ENCODE data around the gene RALBP1.
"Not testable (repeated sequence)": the region's sequence is repeated elsewhere in the genome, so short reads cannot be mapped to it uniquely, and the experiment has no call there.

The RALBP1 gene

DNA sequence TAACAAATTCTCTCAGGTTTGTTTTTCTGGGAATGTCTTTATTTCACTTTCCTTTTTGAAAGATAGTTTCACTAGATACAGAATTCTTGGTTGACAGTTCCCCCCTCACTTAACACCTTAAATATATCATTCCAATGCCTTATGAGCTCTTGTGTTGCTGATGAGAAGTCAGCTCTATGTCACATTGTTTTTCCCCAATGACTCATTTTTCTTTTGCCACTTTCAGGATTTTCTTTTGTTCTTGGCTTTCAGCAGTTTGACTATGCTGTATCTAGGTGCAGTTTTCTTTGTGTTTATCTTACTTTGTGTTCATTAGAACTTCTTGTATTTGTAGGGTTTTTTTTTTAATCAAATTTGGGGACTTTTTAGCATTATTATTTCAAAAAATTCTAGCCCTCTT is 5.6 kb upstream of the RALBP1 start:
- ATAC-seq (ENCODE audit: low read depth) = no peak

DNA sequence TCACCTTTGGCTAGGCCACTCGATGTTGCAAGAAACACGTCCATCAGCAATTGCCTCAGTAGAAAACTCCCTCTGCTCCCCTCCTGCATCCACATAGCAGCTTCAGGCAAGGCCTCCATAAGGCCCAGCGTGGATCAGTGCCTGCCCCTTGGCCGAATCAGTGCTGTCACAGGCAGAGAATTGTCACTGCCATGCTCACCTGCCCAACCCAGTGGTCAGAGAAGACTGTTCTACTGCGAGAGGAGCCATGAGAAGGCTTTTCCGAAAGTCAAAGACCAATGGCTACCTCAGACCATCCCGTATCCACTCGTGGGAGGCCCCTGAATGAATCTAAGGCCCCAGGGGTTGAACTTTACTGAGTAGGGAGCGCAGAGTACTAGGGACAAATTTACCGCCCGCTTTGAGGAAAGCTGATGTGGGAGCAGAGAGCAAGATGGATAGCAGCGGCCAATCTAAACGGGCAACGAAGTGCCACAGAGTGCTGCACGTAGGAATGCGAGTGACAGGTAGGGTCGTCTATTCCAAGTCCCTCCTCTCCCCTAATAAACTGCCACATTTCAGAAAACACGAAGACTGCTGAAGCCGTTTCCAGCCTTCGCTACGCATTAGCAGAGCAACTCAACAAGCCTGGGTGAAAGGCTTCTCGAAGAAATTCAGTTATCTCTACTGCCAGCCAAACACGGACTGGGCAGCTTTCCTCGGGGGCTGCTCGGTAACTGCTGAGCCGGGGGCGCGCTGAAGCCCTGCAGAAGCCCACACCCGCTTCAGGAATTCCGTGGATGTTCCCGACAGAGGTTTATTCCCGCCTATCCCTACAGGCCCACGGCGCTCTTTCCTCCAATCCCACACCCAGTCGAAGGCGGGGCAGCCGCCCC is 968 bp upstream of the RALBP1 start:
- Histone ChIP-seq H3K9me3 (ENCODE audit: severe bottlenecking) (no peaks in the 10 kb centered on the region), H3K36me3 (ENCODE audit: low read depth) (0 out of 2 replicates have a peak, but pooled peaks cover 3% of the 10 kb centered on the region)
- DNase-seq (ENCODE audit: low spot score) = peak; percentile 82

More for the DNA sequence above, 5.6 kb upstream of the RALBP1 start:
- Histone ChIP-seq H3K4me1 (ENCODE audit: insufficient read depth, poor library complexity, severe bottlenecking) (no peaks in the 10 kb centered on the region), H3K9me3 (ENCODE audit: severe bottlenecking) (no peaks in the 10 kb centered on the region), H3K36me3 (ENCODE audit: low read depth) (no peaks in the 10 kb centered on the region), H3K27ac (ENCODE audit: poor library complexity, severe bottlenecking) (no peak overlapping the region), H3K27me3 (ENCODE audit: insufficient read depth, poor library complexity, severe bottlenecking) (no peaks in the 10 kb centered on the region), H3K4me3 (ENCODE audit: severe bottlenecking) (no peak overlapping the region)
- TF ChIP-seq, protein P1, sequence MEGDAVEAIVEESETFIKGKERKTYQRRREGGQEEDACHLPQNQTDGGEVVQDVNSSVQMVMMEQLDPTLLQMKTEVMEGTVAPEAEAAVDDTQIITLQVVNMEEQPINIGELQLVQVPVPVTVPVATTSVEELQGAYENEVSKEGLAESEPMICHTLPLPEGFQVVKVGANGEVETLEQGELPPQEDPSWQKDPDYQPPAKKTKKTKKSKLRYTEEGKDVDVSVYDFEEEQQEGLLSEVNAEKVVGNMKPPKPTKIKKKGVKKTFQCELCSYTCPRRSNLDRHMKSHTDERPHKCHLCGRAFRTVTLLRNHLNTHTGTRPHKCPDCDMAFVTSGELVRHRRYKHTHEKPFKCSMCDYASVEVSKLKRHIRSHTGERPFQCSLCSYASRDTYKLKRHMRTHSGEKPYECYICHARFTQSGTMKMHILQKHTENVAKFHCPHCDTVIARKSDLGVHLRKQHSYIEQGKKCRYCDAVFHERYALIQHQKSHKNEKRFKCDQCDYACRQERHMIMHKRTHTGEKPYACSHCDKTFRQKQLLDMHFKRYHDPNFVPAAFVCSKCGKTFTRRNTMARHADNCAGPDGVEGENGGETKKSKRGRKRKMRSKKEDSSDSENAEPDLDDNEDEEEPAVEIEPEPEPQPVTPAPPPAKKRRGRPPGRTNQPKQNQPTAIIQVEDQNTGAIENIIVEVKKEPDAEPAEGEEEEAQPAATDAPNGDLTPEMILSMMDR (IDR thresholded peaks at IDR 0.05; ENCODE audit: poor library complexity, severe bottlenecking) = no peak
- DNase-seq (ENCODE audit: low spot score) = no peak

DNA sequence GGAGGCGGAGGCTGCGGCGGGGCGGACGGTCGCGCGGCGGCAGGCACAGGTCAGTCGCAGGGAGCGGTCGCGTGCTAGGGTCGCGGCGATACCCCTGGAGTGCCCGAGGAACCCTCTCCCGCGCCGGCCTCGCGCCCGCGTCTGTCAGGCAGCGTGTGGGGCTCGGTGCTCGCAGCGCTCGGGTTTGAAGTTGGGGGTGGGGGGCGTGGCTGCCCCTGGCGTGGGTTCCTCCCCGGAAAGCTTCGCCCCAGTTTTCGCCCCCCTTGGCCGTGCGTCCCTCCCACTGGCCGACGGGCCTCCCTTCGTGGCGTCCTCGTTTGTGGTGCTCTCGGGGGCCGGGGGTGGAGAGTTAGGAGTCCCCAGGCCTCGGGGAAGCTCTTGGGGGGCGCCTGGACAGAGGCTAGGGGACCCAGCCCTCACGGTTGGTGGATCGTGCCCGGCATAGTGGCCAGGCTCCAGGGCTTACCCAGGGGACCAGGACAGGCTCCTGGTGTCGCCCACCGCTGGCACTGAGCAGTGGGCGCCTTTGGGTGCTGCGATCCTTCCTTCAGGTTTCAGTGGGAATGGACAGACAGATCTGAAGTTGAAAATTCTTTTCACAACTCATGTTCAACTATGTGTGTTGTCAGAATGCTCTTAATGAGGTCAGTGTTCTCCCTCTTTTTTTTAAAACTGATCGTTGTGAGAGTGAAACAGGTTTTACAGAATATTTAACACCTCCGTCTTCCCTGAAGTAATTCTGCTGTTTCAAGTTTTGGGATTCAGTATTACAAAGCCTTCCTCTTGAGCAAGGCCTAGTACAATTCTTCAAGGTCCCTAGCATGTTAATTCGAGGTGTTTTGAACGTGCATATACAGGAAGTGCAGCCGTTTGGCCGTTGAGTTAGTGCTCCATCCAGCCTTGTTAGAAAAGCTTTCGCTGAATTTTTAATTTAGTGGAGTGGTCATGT is 604 bp downstream of the RALBP1 start:
- H3K4me1 ChIP-seq (ENCODE audit: insufficient read depth, poor library complexity, severe bottlenecking) = peaks cover 5% of the 10 kb centered on the region
- H3K27me3 ChIP-seq (ENCODE audit: insufficient read depth, poor library complexity, severe bottlenecking) = no peaks in the 10 kb centered on the region
- peak; percentile 65 for DNase-seq (ENCODE audit: low spot score)
- no peak for ATAC-seq (ENCODE audit: low read depth)
- no peaks in the 10 kb centered on the region for H3K9me3 ChIP-seq (ENCODE audit: severe bottlenecking)
- peak overlapping the region; percentile 68 for H3K27ac ChIP-seq (ENCODE audit: poor library complexity, severe bottlenecking)
- TF ChIP-seq, protein P1 (IDR thresholded peaks at IDR 0.05; ENCODE audit: poor library complexity, severe bottlenecking) = no peak
- peak overlapping the region; percentile 64 for H3K4me3 ChIP-seq (ENCODE audit: severe bottlenecking)
- H3K36me3 ChIP-seq (ENCODE audit: low read depth) = 0 out of 2 replicates have a peak, but pooled peaks cover 3% of the 10 kb centered on the region

More for the DNA sequence above, 968 bp upstream of the RALBP1 start:
- peak overlapping the region; percentile 68 for H3K27ac ChIP-seq (ENCODE audit: poor library complexity, severe bottlenecking)
- peak overlapping the region; percentile 64 for H3K4me3 ChIP-seq (ENCODE audit: severe bottlenecking)
- ATAC-seq (ENCODE audit: low read depth) = peak; percentile 67
- TF ChIP-seq, protein P1 (IDR thresholded peaks at IDR 0.05; ENCODE audit: poor library complexity, severe bottlenecking) = no peak
- H3K27me3 ChIP-seq (ENCODE audit: insufficient read depth, poor library complexity, severe bottlenecking) = no peaks in the 10 kb centered on the region
- H3K4me1 ChIP-seq (ENCODE audit: insufficient read depth, poor library complexity, severe bottlenecking) = peaks cover 5% of the 10 kb centered on the region

DNA sequence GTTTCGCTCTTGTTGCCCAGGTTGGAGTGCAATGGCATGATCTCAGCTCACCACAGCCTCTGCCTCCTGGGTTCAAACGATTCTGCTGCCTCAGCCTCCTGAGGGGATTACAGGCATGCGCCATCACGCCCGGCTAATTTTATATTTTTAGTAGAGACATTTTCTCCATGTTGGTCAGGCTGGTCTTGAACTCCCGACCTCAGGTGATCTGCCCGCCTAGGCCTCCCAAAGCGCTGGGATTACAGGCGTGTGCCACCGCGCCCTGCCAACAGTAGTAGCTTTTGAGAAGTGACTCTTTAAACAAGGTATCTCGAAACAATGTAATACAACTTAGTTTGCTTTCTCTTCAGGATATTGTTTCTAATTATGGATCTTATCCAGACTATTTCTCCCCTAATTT is 1.6 kb downstream of the RALBP1 start:
- H3K9me3 ChIP-seq (ENCODE audit: severe bottlenecking); DNase-seq (ENCODE audit: low spot score); ATAC-seq (ENCODE audit: low read depth); H3K27me3 ChIP-seq (ENCODE audit: insufficient read depth, poor library complexity, severe bottlenecking); H3K4me3 ChIP-seq (ENCODE audit: severe bottlenecking); H3K4me1 ChIP-seq (ENCODE audit: insufficient read depth, poor library complexity, severe bottlenecking): not testable (repeated sequence)
- Histone ChIP-seq H3K36me3 (ENCODE audit: low read depth) (peaks cover 11% of the 10 kb centered on the region; the same call in 1 of the 2 replicates), H3K27ac (ENCODE audit: poor library complexity, severe bottlenecking) (peak overlapping the region; percentile 68)

DNA sequence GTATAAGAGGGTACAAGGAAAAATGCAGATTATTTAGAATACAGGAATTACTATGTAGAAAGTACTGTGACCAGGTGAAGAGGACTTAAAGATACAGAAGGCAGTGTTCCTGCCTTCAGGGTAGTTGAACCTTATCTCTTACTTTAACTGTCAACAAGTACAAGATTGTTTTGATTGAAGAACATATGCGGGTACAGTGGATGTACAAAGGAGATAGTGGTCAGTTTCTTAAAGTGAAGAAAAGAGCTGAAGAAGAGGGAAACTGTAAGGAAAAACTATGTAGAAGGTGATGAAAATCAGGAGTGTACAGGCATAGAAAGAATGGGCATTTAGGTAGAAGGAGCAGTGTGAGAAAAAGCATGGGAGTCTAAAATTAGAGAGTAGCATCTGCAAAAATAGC is 2.2 kb downstream of the RALBP1 start:
- Histone ChIP-seq H3K27ac (ENCODE audit: poor library complexity, severe bottlenecking) (no peak overlapping the region), H3K36me3 (ENCODE audit: low read depth) (peaks cover 14% of the 10 kb centered on the region; the same call in 1 of the 2 replicates), H3K4me1 (ENCODE audit: insufficient read depth, poor library complexity, severe bottlenecking) (peaks cover 5% of the 10 kb centered on the region), H3K27me3 (ENCODE audit: insufficient read depth, poor library complexity, severe bottlenecking) (no peaks in the 10 kb centered on the region), H3K9me3 (ENCODE audit: severe bottlenecking) (no peaks in the 10 kb centered on the region), H3K4me3 (ENCODE audit: severe bottlenecking) (no peak overlapping the region)
- TF ChIP-seq, protein P1 (IDR thresholded peaks at IDR 0.05; ENCODE audit: poor library complexity, severe bottlenecking) = no peak
- ATAC-seq (ENCODE audit: low read depth) (no peak), DNase-seq (ENCODE audit: low spot score) (no peak)
